RPMI7951 (cell line): ENCODE data around the gene CSF3. TPM values are rescaled to one million over a fixed set of nuclear protein-coding genes. Genes with fewer than 3 reads are reported as not detected.
"Not testable (repeated sequence)": the region's sequence is repeated elsewhere in the genome, so short reads cannot be mapped to it uniquely, and the experiment has no call there.

Source experiments
- DNase-seq: peaks from one replicate; pipeline ENCODE4 v3.0.0-alpha.2; 2012; ENCODE audit warnings: low read depth
- total RNA-seq: library from RNA; depleted of rRNA; stranded (reverse); fragments of >200 nt; shearing (Covaris generic); gene quantifications from 2 replicates; pipeline ENCODE4 v1.2.3, GENCODE V29; 2014

Gene CSF3
- total RNA-seq, 1 experiment from 2014 or later = not detected

GRCh38 chr17:39997543-39997942 is 17.7 kb upstream of the CSF3 start:
- no peak for DNase-seq

- peak; percentile 16 for DNase-seq
Measured at GRCh38 chr17:39999067-39999466, 16.2 kb upstream of the CSF3 start.

GRCh38 chr17:40000161-40000560 is 15.1 kb upstream of the CSF3 start:
- no peak for DNase-seq

GRCh38 chr17:40001335-40001734 is 13.9 kb upstream of the CSF3 start:
- not testable (repeated sequence) for DNase-seq

- no peak for DNase-seq
Measured at GRCh38 chr17:40004072-40004471, 11.2 kb upstream of the CSF3 start.

- DNase-seq = no peak
Measured at GRCh38 chr17:40004712-40005111, 10.5 kb upstream of the CSF3 start.

GRCh38 chr17:40005520-40005919 is 9.7 kb upstream of the CSF3 start:
- DNase-seq = no peak

GRCh38 chr17:40010946-40011500 is 4.2 kb upstream of the CSF3 start:
- DNase-seq = not testable (repeated sequence)

- DNase-seq = not testable (repeated sequence)
Measured at GRCh38 chr17:40012017-40012647, 3.1 kb upstream of the CSF3 start.

- DNase-seq = no peak
Measured at GRCh38 chr17:40014375-40014980, 762 bp upstream of the CSF3 start.

- no peak for DNase-seq
Measured at GRCh38 chr17:40015998-40016985, 1.1 kb downstream of the CSF3 start.

GRCh38 chr17:40017422-40018080 is 2.3 kb downstream of the CSF3 start:
- no peak for DNase-seq

- peak; percentile 80 for DNase-seq
Measured at GRCh38 chr17:40018211-40019121, 3.2 kb downstream of the CSF3 start.

- no peak for DNase-seq
Measured at GRCh38 chr17:40019140-40019991, 4.1 kb downstream of the CSF3 start.

GRCh38 chr17:40020146-40020545 is 4.9 kb downstream of the CSF3 start:
- DNase-seq = no peak

GRCh38 chr17:40021451-40021971 is 6.3 kb downstream of the CSF3 start:
- DNase-seq = peak; percentile 99

- DNase-seq = no peak
Measured at GRCh38 chr17:40022497-40022896, 7.3 kb downstream of the CSF3 start.

- no peak for DNase-seq
Measured at GRCh38 chr17:40022961-40023541, 7.8 kb downstream of the CSF3 start.
